ENCODE results near the gene SLC26A1.

DNA sequence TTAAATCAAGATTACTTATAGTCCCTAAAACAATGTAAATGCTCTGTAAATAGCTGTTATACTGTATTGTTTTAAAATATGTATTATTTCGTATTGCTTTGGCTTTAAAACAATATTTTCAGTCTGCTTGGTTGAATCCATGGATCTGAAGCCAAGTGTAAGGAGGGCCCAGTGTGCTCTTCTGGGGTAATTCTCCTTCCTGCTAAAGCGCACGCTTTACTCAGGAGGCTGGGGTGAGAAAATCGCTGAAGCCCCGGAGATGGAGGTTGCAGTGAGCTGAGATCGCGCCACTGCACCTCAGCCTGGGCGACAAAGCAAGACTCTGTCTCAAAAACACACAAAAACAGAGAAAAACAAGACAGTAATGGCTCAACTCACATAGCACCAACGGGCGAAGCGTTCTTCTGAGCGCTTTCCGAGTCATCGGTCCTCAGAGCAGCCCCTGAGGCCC is 6.8 kb downstream of the SLC26A1 start:
- TF ChIP-seq, protein P1, sequence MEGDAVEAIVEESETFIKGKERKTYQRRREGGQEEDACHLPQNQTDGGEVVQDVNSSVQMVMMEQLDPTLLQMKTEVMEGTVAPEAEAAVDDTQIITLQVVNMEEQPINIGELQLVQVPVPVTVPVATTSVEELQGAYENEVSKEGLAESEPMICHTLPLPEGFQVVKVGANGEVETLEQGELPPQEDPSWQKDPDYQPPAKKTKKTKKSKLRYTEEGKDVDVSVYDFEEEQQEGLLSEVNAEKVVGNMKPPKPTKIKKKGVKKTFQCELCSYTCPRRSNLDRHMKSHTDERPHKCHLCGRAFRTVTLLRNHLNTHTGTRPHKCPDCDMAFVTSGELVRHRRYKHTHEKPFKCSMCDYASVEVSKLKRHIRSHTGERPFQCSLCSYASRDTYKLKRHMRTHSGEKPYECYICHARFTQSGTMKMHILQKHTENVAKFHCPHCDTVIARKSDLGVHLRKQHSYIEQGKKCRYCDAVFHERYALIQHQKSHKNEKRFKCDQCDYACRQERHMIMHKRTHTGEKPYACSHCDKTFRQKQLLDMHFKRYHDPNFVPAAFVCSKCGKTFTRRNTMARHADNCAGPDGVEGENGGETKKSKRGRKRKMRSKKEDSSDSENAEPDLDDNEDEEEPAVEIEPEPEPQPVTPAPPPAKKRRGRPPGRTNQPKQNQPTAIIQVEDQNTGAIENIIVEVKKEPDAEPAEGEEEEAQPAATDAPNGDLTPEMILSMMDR (IDR thresholded peaks at IDR 0.05): no peak
- TF ChIP-seq POLR2A (IDR thresholded peaks at IDR 0.05): no peak
